Measurements from ENCODE around the gene MAML3. TPM values are rescaled to one million over a fixed set of nuclear protein-coding genes. Genes with fewer than 3 reads are reported as not detected.

MAML3 gene
- total and polyA plus RNA-seq, 2 of the 13 experiments (the other 11 are each of a cell fraction or from before 2014, with no cell fraction given) = 0.05 to 0.13 TPM

DNA sequence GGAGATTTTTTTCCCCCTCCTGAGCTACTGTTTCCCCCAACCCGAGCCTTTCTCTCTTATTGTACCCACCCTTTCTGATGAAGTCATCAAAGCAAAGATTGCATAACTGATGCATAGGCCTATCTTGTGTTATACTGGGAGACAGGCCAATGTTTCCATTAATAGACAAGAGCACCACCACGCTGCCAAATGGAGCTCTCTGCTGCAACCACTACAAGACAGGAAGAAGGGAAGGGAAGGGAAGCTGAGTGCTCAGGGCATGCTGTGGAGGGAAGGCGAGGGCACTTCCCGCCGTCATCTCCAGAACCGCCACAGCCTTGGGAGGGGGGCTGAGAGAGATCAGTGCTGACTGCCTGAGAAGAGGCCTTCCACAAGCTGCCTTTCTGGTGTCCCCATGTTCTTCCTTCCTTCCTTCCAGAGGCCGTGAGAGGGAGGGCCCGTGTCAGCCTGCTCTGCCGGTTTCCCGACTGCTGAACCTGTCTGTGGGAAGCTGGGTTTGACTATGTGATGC is 413.4 kb downstream of the MAML3 start (continued):
- TF ChIP-seq JUN (CRISPR knock-in tag; IDR thresholded peaks at IDR 0.05) = no peak
- TF ChIP-seq ZNF12 (CRISPR knock-in tag; IDR thresholded peaks at IDR 0.05) = peak; percentile 59; the same call in 1 of the 2 replicates
- no peak for TF ChIP-seq ZFP37 (CRISPR knock-in tag; IDR thresholded peaks at IDR 0.05; ENCODE audit: borderline replicate concordance)
- no peak for TF ChIP-seq KDM6A (CRISPR knock-in tag; IDR thresholded peaks at IDR 0.05; ENCODE audit: low read depth)
- TF ChIP-seq, protein P1, sequence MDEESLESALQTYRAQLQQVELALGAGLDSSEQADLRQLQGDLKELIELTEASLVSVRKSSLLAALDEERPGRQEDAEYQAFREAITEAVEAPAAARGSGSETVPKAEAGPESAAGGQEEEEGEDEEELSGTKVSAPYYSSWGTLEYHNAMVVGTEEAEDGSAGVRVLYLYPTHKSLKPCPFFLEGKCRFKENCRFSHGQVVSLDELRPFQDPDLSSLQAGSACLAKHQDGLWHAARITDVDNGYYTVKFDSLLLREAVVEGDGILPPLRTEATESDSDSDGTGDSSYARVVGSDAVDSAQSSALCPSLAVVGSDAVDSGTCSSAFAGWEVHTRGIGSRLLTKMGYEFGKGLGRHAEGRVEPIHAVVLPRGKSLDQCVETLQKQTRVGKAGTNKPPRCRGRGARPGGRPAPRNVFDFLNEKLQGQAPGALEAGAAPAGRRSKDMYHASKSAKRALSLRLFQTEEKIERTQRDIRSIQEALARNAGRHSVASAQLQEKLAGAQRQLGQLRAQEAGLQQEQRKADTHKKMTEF (CRISPR knock-in tag; IDR thresholded peaks at IDR 0.05) = no peak
- peak; percentile 64; the same call in 1 of the 2 replicates for TF ChIP-seq ATF7 (IDR thresholded peaks at IDR 0.05)
- TF ChIP-seq ATF7 (CRISPR knock-in tag; IDR thresholded peaks at IDR 0.05) = 0 out of 2 replicates have a peak, but pooled peaks have one; percentile 69
- TF ChIP-seq, protein P2, sequence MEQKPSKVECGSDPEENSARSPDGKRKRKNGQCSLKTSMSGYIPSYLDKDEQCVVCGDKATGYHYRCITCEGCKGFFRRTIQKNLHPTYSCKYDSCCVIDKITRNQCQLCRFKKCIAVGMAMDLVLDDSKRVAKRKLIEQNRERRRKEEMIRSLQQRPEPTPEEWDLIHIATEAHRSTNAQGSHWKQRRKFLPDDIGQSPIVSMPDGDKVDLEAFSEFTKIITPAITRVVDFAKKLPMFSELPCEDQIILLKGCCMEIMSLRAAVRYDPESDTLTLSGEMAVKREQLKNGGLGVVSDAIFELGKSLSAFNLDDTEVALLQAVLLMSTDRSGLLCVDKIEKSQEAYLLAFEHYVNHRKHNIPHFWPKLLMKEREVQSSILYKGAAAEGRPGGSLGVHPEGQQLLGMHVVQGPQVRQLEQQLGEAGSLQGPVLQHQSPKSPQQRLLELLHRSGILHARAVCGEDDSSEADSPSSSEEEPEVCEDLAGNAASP (CRISPR knock-in tag; IDR thresholded peaks at IDR 0.05; ENCODE audit: borderline replicate concordance) = peak; percentile 33; the same call in 1 of the 2 replicates
- TF ChIP-seq, protein P3, sequence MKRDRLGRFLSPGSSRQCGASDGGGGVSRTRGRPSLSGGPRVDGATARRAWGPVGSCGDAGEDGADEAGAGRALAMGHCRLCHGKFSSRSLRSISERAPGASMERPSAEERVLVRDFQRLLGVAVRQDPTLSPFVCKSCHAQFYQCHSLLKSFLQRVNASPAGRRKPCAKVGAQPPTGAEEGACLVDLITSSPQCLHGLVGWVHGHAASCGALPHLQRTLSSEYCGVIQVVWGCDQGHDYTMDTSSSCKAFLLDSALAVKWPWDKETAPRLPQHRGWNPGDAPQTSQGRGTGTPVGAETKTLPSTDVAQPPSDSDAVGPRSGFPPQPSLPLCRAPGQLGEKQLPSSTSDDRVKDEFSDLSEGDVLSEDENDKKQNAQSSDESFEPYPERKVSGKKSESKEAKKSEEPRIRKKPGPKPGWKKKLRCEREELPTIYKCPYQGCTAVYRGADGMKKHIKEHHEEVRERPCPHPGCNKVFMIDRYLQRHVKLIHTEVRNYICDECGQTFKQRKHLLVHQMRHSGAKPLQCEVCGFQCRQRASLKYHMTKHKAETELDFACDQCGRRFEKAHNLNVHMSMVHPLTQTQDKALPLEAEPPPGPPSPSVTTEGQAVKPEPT (CRISPR knock-in tag; IDR thresholded peaks at IDR 0.05; ENCODE audit: low read depth) = no peak
- no peak for TF ChIP-seq ZNF33A (CRISPR knock-in tag; IDR thresholded peaks at IDR 0.05; ENCODE audit: borderline replicate concordance)
- TF ChIP-seq, protein P4, sequence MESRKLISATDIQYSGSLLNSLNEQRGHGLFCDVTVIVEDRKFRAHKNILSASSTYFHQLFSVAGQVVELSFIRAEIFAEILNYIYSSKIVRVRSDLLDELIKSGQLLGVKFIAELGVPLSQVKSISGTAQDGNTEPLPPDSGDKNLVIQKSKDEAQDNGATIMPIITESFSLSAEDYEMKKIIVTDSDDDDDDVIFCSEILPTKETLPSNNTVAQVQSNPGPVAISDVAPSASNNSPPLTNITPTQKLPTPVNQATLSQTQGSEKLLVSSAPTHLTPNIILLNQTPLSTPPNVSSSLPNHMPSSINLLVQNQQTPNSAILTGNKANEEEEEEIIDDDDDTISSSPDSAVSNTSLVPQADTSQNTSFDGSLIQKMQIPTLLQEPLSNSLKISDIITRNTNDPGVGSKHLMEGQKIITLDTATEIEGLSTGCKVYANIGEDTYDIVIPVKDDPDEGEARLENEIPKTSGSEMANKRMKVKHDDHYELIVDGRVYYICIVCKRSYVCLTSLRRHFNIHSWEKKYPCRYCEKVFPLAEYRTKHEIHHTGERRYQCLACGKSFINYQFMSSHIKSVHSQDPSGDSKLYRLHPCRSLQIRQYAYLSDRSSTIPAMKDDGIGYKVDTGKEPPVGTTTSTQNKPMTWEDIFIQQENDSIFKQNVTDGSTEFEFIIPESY (CRISPR knock-in tag; IDR thresholded peaks at IDR 0.05) = peak; percentile 90
- no peak for TF ChIP-seq HNRNPH1 (optimal IDR thresholded peaks at IDR 0.05; ENCODE audit: low read depth, low read length)
- TF ChIP-seq ZMYM3 (CRISPR knock-in tag; IDR thresholded peaks at IDR 0.05) = no peak
- TF ChIP-seq FOXM1 (CRISPR knock-in tag; IDR thresholded peaks at IDR 0.05) = no peak
- 0 out of 2 replicates have a peak, but pooled peaks have one; percentile 27 for TF ChIP-seq AKAP8 (CRISPR knock-in tag; IDR thresholded peaks at IDR 0.05)
- no peak for TF ChIP-seq KDM1A (CRISPR knock-in tag; IDR thresholded peaks at IDR 0.05)
- TF ChIP-seq MED1 (CRISPR knock-in tag; IDR thresholded peaks at IDR 0.05) = peak; percentile 55
- TF ChIP-seq, protein P5, sequence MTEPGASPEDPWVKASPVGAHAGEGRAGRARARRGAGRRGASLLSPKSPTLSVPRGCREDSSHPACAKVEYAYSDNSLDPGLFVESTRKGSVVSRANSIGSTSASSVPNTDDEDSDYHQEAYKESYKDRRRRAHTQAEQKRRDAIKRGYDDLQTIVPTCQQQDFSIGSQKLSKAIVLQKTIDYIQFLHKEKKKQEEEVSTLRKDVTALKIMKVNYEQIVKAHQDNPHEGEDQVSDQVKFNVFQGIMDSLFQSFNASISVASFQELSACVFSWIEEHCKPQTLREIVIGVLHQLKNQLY (CRISPR knock-in tag; IDR thresholded peaks at IDR 0.05) = no peak
- peak; percentile 89 for TF ChIP-seq CEBPG (CRISPR knock-in tag; IDR thresholded peaks at IDR 0.05)
- TF ChIP-seq KAT8 (CRISPR knock-in tag; IDR thresholded peaks at IDR 0.05) = peak; percentile 28; the same call in 1 of the 2 replicates
- TF ChIP-seq, protein P6, sequence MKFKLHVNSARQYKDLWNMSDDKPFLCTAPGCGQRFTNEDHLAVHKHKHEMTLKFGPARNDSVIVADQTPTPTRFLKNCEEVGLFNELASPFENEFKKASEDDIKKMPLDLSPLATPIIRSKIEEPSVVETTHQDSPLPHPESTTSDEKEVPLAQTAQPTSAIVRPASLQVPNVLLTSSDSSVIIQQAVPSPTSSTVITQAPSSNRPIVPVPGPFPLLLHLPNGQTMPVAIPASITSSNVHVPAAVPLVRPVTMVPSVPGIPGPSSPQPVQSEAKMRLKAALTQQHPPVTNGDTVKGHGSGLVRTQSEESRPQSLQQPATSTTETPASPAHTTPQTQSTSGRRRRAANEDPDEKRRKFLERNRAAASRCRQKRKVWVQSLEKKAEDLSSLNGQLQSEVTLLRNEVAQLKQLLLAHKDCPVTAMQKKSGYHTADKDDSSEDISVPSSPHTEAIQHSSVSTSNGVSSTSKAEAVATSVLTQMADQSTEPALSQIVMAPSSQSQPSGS (CRISPR knock-in tag; IDR thresholded peaks at IDR 0.05) = peak; percentile 33; the same call in 1 of the 2 replicates
- TF ChIP-seq TGIF2 (CRISPR knock-in tag; IDR thresholded peaks at IDR 0.05) = peak; percentile 19; the same call in 1 of the 2 replicates

All from HepG2 (cell line).